Measurements from ENCODE around the gene ARHGAP18.
A peak's percentile ranks its signal among the peaks of the same experiment; 100 is the strongest.

The ARHGAP18 gene

DNA sequence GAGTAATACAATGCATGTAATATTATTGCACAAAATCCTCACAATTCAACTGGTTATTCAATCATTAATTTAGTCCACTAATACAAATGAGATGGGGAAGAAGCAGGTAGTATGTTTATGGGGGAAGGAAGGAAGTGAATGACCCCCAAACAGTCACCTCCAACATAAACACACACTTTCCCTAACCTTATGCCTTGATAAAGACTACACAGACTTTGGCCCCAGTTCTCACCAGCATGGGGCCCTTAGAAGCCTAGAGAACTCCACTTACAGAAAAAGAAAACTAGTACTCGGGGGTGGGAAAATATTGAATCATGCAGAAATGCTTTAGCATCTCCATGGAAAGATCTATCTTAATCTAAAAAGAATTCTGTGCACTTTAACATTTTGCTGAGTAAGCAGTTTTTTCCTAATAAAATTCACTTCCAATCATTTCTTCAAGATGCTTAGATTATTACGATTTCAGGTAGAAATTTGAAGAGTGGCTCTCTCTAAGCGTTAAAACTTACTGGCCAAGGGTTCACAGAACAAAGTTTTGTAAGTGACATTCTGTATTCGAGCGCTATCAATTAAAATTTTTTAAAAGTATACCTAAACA, 18.8 kb downstream of the ARHGAP18 start:
- no peak for DNase-seq

DNA sequence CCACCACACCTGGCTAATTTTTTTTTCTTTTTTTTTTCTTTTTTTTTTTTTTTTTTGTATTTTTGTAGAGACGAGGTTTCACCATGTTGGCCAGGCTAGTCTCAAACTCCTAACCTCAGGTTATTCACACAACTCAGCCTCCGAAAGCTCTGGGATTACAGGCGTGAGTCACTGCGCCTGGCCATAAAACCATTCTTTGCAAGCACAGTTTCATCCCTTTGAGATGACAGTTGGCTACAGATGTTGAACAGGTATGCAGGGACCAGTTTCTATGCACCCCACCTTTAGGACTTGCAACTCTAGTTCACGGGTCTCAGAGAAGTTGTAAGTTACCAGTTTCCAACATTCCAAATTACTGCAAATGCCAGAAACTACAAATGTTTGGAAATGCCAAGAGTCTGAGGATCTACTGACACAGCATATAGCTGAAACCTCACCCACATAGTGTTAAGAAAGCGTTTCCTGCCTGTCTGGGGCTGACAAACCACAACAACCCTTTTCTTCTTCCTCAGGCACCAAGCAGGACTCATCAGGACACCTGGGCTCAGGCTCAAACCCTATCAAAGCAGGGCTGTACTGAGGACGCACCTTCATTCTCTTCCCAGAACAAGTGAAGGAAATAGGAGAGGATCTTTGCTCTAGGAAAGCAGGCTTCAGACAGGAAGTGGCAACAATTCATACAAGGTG, 22.9 kb downstream of the ARHGAP18 start:
- DNase-seq: no peak

GRCh38 chr6:129685662-129686031, 24.3 kb downstream of the ARHGAP18 start:
- no peak for DNase-seq

DNA sequence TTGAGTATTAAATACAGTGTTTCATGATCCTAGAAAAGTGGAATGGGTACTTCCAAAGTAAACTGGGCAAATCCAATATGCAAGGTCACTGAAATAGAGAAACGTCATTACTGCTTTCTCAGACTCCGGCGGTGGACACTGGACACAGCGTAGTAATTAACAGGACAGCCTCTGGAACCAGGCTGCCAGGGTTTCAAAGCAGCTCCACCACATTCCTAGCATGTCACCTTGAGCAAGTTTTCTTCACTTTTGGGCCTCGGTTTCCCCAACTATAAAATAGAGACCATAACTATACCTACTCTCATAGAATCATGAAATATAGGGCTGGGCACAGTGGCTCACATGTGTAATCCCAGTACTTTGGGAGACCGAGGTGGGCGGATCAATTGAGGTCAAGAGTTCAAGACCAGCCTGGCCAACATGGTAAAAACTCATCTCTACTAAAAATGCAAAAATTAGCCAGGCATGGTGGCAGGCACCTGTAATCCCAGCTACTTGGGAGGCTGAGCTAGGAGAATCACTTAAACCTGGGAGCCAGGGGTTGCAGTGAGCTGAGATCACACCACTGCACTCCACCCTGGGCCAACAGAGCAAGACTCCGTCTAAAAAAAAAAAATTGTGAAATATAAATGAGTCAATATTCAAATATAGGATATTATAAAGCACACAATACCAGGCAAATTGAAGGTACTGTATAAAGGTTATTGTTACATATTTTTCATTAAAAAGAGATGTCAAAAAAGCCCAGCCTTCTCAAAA, 24.9 kb downstream of the ARHGAP18 start:
- no peak for DNase-seq

DNA sequence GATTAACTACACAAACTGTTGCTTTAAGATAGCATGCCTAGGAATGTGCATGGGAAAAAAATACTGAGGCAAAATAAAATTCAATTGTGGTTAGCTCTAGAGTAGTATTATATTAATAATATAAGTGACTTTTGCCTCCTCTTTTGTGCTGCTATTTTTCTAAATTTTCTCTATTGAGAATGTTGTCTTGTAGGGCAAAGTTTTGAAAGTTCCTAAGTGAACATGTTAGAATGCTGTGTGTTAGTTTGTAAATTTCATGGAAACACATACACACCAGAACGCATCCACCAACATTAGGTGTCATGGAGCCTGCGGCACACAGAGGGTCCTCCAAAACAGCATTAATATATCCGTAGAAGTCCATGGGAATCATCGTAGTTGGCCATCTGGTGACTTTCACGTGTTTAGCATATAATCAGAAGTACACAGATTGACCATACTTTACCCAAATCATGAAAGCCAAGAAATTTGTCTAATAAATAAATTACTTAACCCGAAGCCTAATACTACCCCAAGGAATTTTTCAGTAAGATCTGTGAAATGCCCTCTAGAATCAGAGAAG, 25.6 kb downstream of the ARHGAP18 start:
- DNase-seq: peak; percentile 27

GRCh38 chr6:129683601-129684322, 26.2 kb downstream of the ARHGAP18 start:
- peak; percentile 90 for DNase-seq

DNA sequence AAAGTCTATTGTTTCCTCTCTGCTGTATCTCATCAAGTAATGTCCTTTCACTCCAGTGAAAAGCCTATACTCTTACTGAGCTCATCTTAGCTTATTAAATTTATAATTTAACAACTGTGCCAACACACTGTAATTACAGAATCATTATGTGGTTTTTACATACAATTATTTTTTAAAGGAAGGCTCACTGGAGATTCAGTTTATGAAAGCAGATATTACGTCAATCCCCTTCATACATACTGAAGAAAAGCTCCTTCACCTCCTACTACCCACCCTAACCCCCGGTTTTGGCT, 28.1 kb downstream of the ARHGAP18 start:
- no peak for DNase-seq

- no peak for DNase-seq
Measured at GRCh38 chr6:129680633-129681032, 29.3 kb downstream of the ARHGAP18 start.

DNA sequence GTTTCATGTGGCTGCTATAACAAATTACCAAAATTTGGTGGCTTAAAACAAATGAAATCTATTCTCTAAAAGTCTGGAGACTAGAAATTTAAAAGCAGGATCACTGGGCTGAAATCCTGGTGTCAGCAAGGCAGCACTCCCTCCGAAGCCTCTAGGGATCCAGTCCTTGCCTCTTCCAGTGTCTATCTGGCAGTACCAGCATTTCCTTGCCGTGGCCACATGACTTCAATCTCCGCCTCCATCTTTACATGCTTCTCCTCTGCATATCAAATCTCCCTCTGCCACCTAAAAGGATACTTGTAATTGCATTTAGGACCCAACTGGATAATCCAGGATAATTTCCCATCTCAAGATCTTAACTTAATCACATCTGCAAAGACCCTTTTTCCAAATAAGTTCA, 30.2 kb downstream of the ARHGAP18 start:
- DNase-seq: no peak

- no peak for DNase-seq
Measured at GRCh38 chr6:129679275-129679674, 30.7 kb downstream of the ARHGAP18 start.

DNA sequence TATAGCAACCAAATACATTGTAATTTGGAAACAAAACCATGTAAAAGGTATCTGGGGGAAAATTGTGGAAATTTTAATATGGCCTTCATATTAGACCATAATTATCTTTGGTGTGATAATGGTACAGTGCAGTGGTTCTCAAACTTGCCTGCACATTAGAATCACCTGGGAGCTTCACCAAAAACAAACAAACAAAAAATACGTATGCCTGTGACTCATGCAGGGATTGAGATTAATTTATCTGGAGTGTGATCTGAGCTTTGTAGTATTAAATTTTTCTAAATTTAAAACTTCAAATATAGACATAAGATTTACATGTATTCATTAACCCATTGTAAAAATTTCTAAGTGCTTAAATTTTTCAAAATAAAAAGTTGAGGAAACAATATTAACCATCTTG, 31.5 kb downstream of the ARHGAP18 start:
- peak; percentile 64 for DNase-seq

DNA sequence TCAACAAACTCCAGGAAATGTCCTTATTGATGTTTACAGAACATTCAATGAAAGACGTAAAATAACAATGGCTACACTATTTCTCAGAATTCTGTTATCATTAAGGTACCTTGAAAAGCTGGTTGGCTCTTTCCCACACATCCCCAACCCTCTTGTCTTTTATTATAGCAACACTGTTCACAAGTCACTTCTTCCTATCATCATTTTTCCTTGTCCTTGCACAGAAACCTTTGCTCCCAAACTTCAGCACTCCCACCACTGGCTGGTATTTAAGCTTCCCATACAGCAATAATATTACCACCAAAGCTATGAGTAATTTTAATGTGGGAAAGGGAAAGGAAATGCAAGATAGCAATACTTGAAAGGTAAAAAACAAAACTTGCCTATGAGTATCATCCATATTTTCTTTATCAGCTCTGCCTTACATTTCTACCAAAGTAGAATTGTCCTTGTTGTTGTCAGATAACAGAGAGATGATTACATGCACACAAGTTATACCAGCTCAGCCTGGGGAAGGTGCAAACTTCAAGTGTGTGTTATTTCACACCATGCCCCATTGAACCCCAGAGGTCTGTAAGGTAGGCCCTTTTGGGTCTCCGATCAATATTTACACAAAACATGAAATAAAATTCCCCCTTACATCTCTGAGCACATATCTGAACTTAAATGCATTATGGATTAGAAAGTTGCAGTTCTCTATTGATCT, 32.2 kb downstream of the ARHGAP18 start:
- no peak for DNase-seq

- DNase-seq: no peak
Measured at GRCh38 chr6:129675669-129676472, 34.1 kb downstream of the ARHGAP18 start.

DNA sequence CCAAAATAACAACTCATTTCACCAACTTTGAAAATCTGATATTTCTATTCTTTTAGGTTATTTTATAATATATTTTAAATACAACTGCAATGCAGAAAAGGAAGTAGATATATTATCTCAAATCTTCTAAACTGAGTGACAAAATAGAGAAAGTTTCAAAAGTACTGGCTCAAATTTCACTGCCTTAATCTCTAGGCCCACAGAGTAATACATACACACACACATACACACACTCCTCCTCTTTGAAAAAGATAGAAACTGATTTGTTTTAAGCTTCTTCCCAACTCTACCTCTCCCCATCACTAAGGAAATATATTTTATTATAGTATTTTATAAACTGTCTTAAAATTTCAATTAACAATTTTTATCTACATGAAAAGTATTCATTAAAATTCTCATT, 36.2 kb downstream of the ARHGAP18 start:
- no peak for DNase-seq

GRCh38 chr6:129672881-129673631, 36.9 kb downstream of the ARHGAP18 start:
- DNase-seq: peak; percentile 60

DNA sequence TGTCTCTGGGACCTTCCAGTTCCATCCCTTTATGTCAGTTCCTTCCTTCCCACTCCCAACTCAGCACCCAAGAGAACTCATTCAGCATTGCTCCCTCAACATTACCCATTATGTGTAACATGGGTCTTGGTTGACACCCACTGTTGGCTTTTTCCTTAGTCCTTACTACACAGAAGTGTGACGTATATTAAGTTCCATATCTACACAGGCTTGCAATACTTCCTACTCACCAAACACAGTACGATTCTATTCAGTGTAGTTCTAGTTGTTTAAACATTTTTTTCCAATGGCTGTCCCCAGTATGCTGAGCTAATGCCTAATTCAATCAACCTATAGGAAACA, 37.7 kb downstream of the ARHGAP18 start:
- DNase-seq: no peak

DNA sequence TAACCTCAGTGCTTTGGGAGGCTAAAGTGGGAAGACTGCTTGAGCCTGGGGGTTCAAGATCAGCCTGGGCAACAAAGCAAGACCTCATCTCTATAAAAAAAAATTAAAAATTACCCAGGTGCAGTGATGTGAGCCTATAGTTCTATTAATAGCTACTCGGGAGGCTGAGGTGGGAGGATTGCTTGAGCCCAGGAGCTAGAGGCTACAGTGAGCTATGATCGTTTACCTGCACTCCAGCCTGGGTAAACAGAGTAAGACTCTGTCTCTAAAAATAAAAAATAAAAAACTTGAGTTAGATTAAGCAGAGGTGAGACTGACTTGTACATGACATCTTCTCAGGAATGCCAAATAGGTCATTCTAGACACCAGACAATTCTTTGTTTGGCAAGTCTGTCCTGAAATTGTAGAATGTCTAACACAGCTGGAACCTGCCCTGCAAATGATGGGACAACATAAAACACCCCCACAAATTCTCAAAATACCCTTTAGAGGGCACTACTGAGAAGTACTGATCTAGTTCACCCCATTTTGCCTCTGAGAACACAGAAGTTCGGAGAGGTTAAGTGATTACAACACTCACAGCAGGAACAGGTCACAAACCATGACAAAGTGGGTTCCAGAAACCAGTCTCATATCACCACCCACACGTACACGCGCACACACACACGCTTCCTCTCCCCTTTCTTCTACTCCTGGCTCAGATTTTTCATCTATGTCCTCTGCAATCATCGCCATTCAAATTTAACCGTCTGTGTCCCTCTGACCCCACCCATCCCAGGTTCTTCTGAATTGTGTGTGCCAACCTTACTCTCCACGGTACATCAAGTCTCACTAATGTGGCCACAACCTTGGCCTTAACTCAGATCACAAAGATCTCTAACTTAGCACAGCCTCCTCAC, 38.3 kb downstream of the ARHGAP18 start:
- no peak for DNase-seq

GRCh38 chr6:129670634-129671033, 39.3 kb downstream of the ARHGAP18 start:
- DNase-seq: no peak

- no peak for DNase-seq
Measured at GRCh38 chr6:129667621-129668020, 42.4 kb downstream of the ARHGAP18 start.

- no peak for DNase-seq
Measured at GRCh38 chr6:129667034-129667433, 42.9 kb downstream of the ARHGAP18 start.

All from DMS53 (cell line).